Skeletal muscle cell (primary cell): ENCODE results near the gene CRTAC1.

ENCODE experiments used
- DNase-seq: peaks from one replicate; pipeline ENCODE4 v3.0.0-alpha.2; 2010; ENCODE audit warnings: low read depth
- H3K4me3 ChIP-seq: 2 replicates; pipeline ENCODE4 v1.5.1; 2011; ENCODE audit warnings: low read depth, mild to moderate bottlenecking, control low read depth, low read length, moderate library complexity

CRTAC1 gene, protein sequence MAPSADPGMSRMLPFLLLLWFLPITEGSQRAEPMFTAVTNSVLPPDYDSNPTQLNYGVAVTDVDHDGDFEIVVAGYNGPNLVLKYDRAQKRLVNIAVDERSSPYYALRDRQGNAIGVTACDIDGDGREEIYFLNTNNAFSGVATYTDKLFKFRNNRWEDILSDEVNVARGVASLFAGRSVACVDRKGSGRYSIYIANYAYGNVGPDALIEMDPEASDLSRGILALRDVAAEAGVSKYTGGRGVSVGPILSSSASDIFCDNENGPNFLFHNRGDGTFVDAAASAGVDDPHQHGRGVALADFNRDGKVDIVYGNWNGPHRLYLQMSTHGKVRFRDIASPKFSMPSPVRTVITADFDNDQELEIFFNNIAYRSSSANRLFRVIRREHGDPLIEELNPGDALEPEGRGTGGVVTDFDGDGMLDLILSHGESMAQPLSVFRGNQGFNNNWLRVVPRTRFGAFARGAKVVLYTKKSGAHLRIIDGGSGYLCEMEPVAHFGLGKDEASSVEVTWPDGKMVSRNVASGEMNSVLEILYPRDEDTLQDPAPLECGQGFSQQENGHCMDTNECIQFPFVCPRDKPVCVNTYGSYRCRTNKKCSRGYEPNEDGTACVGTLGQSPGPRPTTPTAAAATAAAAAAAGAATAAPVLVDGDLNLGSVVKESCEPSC

DNA sequence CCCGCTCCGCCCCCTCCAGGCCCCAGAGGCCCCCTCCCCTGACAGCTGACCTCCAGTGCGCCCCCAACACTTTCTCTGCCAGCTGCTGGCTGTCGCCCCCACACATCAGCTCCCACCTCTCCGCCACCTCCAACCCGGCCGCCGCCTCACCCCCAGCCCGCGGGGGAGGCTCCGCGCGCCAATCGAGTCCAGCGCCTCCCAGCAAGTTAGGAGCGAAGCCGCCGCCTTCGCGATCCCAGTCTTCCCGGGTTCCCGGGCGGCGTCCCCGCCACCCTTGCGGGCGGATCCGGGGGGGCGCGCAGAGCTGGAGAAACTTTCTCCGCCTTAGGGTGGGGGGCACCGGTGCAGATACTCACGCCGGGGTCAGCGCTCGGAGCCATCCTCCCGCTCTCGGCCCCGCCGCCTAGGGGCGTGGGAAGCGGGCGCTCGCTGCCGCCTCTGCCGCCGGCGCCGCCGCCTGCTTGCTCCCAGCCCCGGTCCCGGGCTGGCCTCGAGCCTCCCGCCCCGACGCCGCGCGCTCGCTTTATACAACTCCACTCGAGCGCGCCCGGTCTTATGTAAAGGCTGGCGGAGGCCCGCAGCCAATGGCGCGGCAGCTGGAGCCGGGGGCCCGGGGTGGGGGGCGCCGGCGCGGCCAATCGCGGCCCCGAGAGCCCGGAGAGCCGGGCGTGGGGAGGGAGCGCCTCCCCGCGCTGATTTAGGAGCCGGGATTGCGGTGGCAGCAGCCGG is at the start of gene CRTAC1:
CRTAC1 (minus strand) TSS at position 529 of the 729 bp plus-strand sequence; CDS start at position 380, 149 bp downstream.
- no peak for DNase-seq
- H3K4me3 ChIP-seq, result peak within 1 kb of the TSS; percentile 33

DNA sequence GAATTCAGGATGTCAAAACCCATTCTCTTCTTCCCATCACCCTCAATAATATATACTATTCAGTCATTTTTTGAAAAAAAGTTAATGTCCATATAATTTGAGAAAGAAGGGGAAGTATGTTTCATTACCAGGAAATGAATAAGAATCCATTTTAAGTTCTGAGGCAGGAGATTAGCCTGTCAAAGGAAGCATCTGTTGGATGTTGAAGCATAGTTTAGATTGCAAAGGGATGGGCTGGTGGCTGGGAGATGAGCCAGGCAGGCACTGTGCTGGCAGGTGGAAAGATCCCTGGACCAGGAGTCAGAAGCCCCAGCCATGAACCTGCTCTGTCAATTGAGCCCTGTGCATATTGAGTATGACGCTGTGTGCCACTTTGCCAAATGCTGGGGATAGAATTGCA is 48.4 kb upstream of the CRTAC1 start:
- no peak for DNase-seq
- H3K4me3 ChIP-seq, result no peak overlapping the region

DNA sequence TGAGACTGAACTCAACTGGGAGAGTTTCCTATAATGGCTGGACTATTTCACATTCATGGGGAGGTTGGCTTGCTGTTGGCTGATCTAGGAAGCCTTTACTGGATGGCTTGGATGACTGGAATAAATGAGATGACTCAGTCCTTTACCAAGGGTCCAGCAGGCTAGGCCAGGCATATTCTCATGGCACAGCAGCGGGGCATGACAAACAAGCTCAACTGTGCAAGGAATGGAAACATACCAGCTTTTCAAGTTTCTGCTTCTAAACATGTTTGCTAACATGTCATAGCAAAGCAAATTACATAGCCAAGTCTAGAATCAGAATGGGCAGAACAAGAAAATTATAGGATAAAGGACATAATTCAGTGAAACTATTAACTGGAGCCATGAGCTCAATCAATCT is 46.8 kb upstream of the CRTAC1 start:
- DNase-seq, result no peak
- no peak overlapping the region for H3K4me3 ChIP-seq

DNA sequence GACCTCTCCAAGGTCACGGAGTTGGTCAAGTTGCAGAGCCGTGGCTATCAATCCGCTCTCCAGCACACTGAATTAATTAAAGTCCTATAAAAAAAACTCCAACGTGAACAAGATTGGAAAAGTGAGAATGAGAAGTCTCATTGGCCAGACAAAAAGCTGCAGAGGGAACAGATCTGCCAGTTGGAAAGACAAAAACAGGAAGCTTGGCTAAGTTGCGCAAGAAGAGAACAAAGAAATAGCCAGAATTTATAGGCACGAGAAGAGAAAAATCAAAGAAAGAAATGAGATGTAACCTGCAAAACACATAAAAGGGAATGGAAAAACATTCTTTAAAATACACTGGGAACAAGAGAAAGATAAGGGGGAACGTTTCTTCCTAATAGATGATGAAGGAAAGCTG is 45.7 kb upstream of the CRTAC1 start:
- no peak for DNase-seq
- H3K4me3 ChIP-seq, result no peak overlapping the region

DNA sequence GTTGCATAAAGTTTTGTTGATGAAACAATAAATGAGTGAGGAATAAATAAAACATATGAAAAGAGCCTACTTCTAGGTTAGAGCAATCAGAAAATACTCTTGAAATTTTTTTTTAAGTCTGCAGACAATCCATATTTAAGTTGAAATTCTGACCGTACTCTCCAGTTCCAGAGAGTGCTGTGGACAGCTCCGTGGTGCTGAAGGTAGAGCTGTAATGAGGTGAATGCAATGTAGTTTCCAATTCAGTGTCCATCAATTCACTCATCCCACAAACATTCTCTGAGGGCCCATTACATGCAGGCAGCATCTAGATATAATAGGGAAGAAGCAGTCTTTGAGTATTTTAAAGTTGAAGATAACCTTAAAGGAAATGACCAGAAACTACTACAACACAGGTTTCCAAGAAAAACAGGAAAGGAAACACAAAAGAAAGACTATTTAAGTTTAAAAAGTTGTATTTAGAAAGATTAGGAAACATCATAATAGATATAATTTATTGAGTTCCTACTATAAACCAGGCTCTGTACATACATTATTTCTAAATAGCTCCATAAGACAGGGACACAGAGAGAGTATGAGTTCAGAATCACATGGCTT is 44.0 kb upstream of the CRTAC1 start:
- no peak overlapping the region for H3K4me3 ChIP-seq
- DNase-seq, result no peak

DNA sequence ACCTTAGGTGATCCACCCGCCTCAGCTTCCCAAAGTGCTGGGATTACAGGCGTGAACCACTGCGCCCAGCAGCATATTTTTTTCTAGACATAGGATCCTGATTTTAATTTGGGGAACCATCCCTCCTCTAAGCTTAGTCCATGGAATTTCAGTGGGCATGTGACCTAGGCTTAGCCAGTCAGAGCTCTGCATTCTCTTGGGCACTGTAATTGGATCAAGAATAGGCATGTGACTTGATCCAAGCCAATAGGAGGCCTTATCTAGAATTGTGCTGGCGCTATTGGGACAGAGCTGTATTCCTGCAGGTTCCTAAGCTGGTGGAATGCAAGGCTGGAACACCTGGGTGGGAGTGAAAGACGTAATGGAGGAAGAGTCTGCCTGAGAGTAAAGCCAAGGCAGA is 36.7 kb upstream of the CRTAC1 start:
- H3K4me3 ChIP-seq, result no peak overlapping the region
- DNase-seq, result no peak

DNA sequence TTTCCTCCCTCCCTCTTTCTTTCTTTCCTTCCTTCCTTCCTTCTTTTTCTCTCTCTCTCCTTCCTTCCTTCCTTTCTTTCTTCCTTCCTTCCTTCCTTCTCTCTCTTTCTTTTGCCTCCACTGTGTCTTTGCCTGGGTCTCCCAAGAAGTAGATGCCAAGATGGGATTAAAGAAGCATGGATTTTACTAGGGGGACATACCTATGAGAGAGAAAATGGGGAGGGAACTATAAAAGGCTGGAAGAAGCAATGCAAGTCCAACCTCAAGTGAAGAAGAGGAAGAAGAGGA is 33.3 kb upstream of the CRTAC1 start:
- no peak overlapping the region for H3K4me3 ChIP-seq
- no peak for DNase-seq

DNA sequence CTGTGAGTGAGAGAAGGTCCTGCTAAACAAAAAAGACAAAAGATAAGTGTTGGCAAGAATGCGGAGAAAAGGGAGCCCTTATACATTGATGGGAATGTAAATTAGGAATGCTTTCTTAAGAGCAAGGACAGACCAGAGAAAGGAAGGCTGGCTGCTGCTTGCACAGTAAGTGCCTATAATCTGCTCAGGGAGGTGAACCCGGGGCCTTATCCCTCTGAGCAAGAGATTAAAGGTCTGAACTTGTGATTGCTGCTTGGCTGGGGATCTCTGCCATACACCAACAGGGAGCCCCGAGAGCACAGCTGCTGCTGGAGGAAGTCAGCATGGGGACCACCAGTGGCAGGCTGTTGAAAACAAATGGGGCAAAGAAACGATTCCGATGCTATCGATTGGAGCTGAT is 32.0 kb upstream of the CRTAC1 start:
- no peak overlapping the region for H3K4me3 ChIP-seq
- no peak for DNase-seq

DNA sequence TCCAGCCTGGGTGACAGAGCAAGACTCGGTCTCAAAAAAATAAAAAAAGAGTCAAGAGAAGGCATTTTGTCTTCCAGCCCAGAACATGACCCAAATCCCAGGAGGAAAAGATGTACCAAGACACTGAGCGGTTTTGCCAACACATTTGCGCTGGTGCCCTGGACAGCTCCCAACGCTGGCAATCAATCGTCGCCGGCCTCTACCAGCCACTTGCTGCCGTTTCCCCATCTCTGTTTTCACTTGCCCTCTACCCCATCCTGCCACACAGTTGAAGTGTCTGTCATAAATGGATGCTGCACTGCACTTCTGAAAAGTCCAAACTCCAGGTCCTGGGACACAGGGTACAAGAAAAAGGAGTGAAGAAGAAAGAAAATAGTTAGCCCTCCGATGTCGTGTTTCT is 29.7 kb upstream of the CRTAC1 start:
- H3K4me3 ChIP-seq, result no peak overlapping the region
- no peak for DNase-seq

DNA sequence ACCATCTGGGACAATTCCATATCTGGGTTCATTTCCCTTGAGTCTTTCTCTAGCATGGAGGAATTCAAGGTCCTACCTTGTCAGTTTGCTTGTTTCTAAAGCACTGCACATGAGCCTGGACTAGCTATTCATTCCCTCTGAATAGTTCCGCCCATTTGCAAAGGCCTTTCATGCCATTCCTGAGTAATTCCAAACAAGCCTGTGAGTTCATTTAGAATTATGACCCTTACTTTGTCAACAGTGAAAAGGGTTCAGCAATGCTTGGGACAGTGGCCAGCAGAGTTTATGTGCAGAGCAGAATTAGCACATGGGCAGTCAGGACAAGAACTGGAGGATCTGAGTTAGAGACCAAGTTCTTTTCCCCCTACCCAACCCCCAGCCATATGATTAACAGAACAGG is 27.9 kb upstream of the CRTAC1 start:
- DNase-seq, result no peak
- no peak overlapping the region for H3K4me3 ChIP-seq

DNA sequence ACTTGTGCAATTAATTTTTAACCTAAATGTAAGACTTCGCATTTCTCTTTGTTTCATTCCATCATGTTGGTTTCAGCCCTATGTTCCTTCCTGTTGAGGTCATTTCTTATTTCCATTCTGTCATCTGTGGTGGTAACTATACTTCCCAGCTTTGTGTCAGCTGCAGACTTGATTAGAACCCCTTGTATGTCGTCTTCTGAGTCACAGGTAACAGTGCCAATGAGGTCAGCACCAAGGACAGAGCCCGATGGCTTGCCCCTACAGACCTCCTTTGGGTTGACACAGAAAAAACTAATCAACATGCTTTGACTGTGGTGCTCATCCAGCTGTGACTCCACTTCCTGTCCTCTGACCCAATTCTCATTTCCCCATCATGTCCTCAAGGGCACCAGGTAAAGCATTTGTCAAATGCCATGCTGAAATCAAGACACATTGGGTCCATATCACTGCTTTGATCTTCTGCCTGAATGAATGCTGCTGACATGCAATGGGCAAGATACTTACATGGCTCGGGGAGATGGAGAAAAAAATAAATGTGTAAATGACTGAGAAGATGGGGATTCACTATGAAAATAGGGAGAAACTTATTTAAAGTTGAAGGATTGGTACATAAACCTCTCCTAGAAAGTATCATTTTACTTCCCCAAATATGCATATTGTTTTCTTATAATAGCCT is 25.6 kb upstream of the CRTAC1 start:
- H3K4me3 ChIP-seq, result no peak overlapping the region
- DNase-seq, result no peak

DNA sequence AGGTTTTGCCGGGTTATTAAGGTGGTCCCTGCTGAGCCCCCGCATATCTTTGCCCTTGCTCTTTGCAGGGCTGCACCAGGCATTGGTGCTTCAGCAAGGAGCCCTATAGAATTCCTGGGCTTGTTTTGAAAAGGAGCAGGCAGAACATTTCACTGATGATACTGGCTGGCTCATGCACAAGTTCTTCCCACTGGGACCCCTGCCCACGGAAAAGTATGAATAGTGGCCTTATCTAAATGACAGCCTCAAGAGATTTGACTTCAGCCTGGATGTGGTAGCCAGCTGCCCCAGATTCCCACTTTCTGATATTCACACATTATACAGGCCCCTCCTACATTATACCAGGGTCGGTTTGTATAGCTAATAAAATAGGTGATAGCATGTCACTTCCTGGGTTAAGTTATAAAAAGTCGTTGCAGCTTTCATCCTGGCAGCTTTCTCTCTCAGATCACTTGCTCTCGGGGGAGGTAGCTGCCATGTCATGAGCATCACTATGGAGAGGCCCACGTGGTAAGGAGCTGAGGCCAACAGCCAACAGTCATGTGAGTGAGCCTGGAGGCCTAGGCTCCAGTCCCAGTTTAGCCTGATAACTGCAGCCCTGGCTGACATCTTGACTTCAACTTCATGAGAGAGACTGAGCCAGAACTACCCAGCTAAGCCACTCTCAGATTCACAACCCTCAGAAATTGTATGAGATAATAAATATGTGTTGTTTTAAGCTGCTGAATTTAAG is 16.8 kb upstream of the CRTAC1 start:
- no peak for DNase-seq
- H3K4me3 ChIP-seq, result no peak overlapping the region

DNA sequence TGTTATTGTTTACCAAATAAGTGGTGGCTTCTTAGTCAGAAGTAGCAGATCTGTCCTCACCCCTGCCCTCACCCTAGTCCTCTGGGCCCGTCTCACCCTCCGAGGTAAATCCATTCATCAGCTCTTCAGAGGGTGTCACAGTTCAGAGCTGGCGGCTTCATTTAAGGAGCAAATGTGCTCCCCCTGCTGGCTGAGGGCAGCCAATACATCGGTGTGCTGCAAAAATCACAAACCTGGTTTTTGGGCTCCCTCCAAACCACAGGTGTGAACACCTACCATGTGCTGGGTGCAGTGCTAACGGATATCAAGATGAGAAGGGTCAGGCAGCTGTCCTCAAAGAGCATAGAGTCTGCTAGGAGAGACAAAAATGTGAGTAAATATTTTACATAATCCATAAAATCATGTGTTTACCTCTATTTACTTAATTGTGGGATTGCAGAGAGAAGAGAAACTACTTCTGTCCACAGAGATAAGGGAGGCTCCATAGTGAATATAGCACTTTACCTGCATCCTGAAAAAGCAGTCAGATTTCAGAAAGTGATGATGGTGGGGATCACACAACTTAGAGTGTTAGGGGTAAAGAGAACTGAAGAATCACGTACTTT is 15.5 kb upstream of the CRTAC1 start:
- no peak for DNase-seq
- H3K4me3 ChIP-seq, result no peak overlapping the region

DNA sequence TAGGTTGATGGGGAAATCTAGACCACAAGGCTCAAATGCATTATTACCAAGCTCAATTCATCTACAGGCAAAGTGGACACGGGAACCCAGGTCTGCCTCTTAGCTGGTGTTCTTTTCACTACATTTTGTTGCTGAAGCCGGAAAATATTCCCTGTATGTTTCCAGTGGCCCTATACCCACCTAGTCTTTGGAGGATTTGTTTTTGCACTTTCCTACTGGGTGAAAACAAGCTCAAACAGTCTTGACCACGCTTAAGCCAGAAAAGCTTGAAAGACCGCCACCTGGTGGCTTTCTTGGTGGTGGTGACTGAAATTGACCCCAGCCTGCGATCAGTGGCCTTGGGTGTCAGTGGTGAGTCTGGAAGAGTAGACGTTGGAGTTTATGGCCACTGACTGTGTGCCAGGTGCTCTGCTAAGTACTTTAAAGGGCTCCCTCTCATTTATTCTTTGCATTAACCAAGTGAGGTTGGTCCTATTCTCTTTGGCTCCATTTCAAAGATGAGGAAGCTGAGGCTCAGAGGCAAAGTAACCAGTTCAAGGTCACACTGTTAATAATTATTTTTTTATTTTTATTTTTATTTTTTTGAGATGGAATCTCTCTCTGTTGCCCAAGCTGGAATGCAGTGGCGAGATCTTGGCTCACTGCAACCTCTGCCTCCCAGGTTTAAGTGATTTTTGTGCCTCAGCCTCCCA is 11.1 kb upstream of the CRTAC1 start:
- H3K4me3 ChIP-seq, result no peak overlapping the region
- DNase-seq, result no peak

DNA sequence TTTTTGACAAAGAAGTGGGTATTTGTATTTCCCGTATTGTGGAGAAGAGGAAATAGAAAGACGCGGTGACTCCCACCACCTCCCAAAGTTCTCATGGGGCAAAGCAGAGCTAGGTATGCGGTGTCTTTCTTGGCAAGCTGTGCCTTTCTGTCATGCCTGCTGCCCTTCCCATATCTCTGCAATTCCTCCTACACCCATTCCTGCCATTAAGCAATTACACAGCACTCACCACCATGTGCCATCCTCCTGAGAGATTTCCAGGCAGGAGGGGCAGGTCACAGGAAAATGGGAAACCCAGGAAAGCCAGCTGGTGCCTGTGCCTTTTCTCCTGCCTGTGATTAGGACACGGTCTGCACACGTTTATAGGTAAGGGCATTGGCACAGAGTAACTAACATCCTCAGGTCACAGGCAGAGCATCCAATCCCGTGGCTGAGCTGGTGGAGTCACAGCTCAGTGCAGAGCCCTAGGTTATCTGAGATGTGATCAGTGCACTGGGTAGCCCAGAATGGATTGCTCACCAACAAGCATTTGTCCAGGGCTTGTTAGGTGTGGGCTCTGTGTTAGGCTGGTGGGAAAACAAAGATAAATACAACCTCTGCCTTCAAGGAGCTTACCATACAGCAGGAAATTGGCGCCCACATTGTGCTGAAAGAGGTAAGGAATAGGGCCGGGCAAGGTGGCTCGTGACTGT is 9.4 kb upstream of the CRTAC1 start:
- no peak for DNase-seq
- no peak overlapping the region for H3K4me3 ChIP-seq

DNA sequence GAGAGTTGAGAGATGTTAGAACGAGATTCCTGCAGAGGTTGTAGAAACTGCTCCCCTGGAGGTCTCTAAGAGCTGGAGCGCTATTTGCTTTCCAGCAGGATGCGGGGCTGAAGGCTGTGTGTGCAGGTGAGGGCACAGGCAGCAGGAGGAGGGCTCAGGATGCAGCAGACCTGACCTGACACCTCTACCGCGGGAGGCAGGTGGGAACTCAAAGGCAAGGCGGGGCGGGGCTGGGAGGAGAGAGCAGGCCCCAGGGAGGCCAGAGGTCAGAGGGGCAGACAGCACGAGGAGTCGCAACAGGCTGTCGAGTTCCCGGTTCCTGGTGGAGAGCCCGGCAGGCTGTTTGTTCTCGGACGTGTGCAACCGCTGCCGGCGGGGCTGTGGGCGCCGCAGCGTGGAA is 7.9 kb upstream of the CRTAC1 start:
- DNase-seq, result no peak
- H3K4me3 ChIP-seq, result no peak overlapping the region

DNA sequence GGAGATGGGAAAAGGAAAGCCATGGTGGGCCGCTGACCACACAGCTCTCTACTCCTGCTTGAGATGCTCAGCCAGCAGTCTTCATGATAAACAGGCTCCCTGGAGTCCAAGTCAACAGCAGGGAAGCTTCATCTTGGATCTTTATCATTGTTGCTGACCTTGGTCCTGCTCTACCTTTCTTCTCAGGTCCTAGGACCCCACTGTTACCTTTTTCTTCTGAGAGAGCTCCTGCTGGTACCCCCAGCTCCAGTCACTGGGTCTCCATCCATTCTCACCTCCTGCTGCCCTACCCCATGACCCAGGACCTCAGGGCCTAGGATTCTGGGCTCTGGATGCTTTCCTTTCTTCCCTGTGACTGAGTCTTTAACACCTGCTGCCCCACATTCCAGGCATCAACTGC is 5.2 kb upstream of the CRTAC1 start:
- DNase-seq, result no peak
- no peak overlapping the region for H3K4me3 ChIP-seq

DNA sequence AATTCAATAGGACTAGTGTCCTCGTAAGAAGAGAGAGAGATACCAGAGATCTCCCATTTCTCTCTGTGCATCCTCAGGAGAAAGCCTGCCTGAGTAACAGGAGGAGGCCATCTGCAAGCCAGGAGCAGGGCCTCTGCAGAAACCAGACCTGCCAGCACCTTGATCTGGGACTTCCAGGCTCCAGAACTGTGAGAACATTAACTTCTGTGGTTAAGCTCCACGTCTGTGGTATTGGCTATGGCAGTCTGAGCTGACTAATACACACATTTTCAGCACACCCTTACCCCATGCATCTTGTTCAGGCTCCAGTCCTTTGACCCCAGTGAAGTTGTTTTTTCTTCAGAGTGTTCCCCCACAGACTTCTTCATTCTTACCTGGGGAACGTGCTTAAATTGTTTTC is 3.1 kb upstream of the CRTAC1 start:
- no peak overlapping the region for H3K4me3 ChIP-seq
- no peak for DNase-seq
